AG09319 (cell line): ENCODE measurements around the gene KIAA1217.
"Not testable (repeated sequence)": the region's sequence is repeated elsewhere in the genome, so short reads cannot be mapped to it uniquely, and the experiment has no call there.

ENCODE experiments used
- DNase-seq: peaks from one replicate; pipeline ENCODE4 v3.0.0-alpha.2; 2010; ENCODE audit warnings: low read depth; ENCODE audit errors: extremely low read depth
- CTCF ChIP-seq: IDR thresholded peaks from 2 replicates; pipeline ENCODE4 v1.5.1; 2011; ENCODE audit warnings: low read depth, mild to moderate bottlenecking, inconsistent platforms, low read length, moderate library complexity

Gene KIAA1217

DNA sequence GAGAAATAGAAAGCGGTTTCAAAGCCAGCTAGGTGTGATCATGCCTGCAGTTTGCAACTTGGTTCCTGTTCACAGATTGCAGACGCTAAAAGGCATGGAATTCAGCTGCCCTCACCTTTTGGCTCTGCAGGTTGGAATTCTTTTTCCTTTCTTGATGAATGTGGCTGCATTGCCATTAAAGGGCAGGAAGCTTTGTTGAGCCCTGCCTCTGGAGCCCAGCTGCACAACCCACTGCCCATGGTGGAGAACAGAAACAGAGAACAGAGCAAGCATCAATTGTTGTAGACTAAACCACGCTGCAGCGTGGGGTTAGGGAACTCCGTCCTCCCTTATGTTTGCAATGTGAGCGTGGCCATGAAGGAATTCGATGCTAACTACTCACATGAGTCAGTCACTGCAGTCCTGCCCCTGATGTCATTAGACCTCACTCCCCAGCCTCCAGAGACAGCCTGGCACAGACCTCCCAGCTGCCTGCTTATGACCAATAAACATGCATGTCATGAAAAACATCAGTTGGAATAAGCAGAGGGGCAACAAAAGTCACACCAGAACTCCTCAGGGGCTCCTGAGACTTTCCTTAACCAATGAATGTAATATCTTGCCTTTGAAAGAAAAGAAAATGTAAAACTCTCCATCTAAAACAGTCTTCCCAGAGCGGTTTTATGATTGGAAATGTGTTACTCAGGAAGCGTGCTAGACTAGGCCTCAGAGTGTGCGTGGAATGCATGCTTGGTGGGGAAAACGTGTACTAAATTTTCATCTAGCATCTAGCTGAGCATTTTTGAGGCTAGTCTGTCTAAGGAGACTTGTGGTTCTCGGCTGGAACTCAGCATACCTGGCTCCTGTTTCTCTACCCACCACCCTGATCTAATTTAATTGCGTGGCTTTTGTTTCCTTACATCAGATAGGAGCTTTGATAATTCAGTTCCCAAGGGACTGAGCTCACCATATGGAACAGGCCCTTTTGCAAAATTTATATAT, 232.2 kb downstream of the KIAA1217 start:
- TF ChIP-seq CTCF, result no peak
- no peak for DNase-seq

- DNase-seq, result no peak
- no peak for TF ChIP-seq CTCF
These were observed 233.3 kb downstream of the KIAA1217 start for GRCh38 chr10:24442234-24442633.

- not testable (repeated sequence) for DNase-seq
These were observed 233.8 kb downstream of the KIAA1217 start for GRCh38 chr10:24442641-24443174.

- no peak for DNase-seq
- no peak for TF ChIP-seq CTCF
These were observed 235.4 kb downstream of the KIAA1217 start for GRCh38 chr10:24444337-24444736.

GRCh38 chr10:24445958-24446357, 237.0 kb downstream of the KIAA1217 start:
- not testable (repeated sequence) for DNase-seq

DNA sequence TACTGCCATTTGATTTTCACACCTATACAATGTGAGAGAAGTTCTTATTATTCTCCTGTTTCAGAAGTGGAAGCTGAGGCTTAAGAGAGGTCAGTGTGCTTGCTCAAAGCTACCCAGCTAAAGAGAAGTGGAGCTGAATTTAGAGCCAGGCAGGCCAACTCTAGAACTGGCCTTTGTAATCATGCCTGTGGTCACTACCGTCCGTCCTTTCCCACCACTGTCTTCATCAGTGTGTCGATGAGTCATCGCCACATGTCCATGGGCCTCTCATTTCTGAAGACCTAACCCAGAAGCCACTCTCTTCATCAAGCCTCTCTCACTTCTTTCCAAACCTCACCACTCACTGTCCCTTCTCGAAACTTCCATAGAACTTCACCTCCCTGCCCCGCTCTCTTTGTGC, 237.8 kb downstream of the KIAA1217 start:
- TF ChIP-seq CTCF, result no peak
- peak; percentile 78 for DNase-seq

DNA sequence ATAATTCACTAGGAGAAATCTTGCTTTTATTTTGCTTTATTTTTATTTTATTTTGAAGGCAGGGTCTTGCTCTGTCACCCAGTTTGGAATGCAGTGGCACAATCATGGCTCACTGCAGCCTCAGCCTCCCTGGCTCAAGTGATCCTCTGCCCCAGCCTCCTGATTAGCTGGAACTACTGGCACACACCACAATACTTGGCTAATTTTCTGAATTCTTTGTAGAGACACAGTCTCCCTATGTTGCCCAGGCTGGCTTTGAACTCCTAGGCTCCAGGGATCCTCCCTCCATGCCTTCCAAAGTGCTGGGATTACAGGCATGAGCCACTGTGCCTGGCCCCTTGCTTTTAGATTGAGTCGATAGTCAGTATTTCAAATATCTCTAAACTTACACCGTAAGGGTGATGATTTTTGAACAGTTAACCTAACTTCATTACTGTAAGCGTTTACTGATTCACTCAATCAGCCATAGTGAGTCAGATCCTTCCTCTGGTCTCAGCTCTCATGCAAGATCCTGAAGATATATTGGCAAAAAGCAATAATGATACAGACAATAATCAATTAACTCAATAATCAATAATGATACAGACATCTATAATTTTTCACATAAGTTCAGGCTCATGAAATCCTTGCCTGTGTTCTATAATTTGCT, 239.5 kb downstream of the KIAA1217 start:
- DNase-seq, result no peak
- TF ChIP-seq CTCF, result no peak

DNA sequence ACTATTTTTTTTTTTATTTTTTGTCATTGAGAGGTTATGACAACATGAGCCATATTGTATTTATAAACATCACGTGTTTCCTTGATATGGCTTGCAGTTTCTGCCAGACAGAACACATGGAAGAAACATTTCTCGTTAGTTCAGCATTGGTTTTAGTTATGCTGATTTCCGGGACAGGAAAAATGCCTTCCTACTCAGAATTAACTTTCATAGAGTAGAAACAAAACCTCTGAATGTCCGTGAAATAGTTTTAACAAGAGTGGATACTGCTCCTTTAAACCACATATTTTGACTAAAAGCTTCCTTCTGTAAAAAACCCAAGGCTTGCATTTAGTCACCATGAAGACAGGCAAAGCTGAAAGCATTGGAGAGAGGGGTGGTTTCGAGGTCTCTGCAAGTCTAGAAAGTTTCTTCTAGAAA, 240.4 kb downstream of the KIAA1217 start:
- TF ChIP-seq CTCF, result no peak
- DNase-seq, result no peak
